ENCODE measurements around the gene RAPGEF3. TPM values are rescaled to one million over a fixed set of nuclear protein-coding genes. Genes with fewer than 3 reads are reported as not detected.

Gene RAPGEF3
- total and polyA plus RNA-seq, 9 of the 15 experiments (the other 6 are each of a cell fraction or from before 2014, with no cell fraction given): 0.03 to 0.78 (median 0.37) TPM; not detected in 1

- Histone ChIP-seq H2AFZ (ENCODE audit: low read depth, low read length) (no peak overlapping the region), H3K79me2 (ENCODE audit: control insufficient read depth, insufficient read depth, low read length) (peaks cover 80% of the 10 kb centered on the region), H3K36me3 (ENCODE audit: control insufficient read depth, insufficient read depth, low read length) (peaks cover 92% of the 10 kb centered on the region; the same call in 2 of the 3 replicates), H3K27me3 (ENCODE audit: control insufficient read depth in 2 of 2, insufficient read depth in 2 of 2, low read length in 2 of 2) (no peaks in the 10 kb centered on the region), H3K27ac (ENCODE audit: extremely low read depth, low read depth, low read length) (no peak overlapping the region), H3K4me1 (replicated peaks in 1 of 2; ENCODE audit: control insufficient read depth in 2 of 2, insufficient read depth in 2 of 2, low read length in 2 of 2) (peaks cover 2 to 48% of the 10 kb centered on the region in 2 experiments), H4K20me1 (replicated peaks; ENCODE audit: control insufficient read depth, insufficient read depth, low read length) (peaks cover 7% of the 10 kb centered on the region; the same call in 1 of the 2 replicates), H3K9me3 (replicated peaks; ENCODE audit: control insufficient read depth, insufficient read depth, low read depth, low read length) (no peaks in the 10 kb centered on the region), H3K4me2 (ENCODE audit: insufficient read depth, low read length) (no peak overlapping the region), H3K9ac (ENCODE audit: insufficient read depth in 1 of 2, low read depth in 2 of 2, low read length in 2 of 2) (0 out of 4 replicates have a peak overlapping the region, but pooled peaks of 1 of the 2 experiments have one; percentile 63), H3K9me1 (ENCODE audit: control insufficient read depth, insufficient read depth, low read length) (peaks cover 5% of the 10 kb centered on the region), H3K4me3 (no peak overlapping the region)
- FAIRE-seq (no peak), DNase-seq (ENCODE audit: extremely low read depth in 1 of 4, low spot score in 3 of 4) (no peak), ATAC-seq (no peak)
- intact Hi-C loops (cut with micrococcal nuclease) (no loop called here), in situ Hi-C loops (cut with MboI) (no loop called here)
- no TSS peak for BruUV-seq (replicated peaks)
- TF ChIP-seq POLR2G (IDR thresholded peaks at IDR 0.05; ENCODE audit: low read depth, low read length) (peak; percentile 44; the same call in 1 of the 2 replicates), ZNF699 (CRISPR knock-in tag; IDR thresholded peaks at IDR 0.05; ENCODE audit: insufficient replicate concordance) (no peak)
- ChIA-PET CTCF (ENCODE audit: low intra/inter-chr PET ratio) (no interaction called here), POLR2A (interaction anchor here (0.6 to 1.4 kb wide), 4 partner anchors 9 to 32 kb away, joined by 3 to 4 read pairs (median 3); no protein-coding TSS in a partner anchor)
- 92% methylated on average over 5 of the region's 9 CpGs for WGBS (ENCODE audit: insufficient coverage, low coverage, missing lambda C conversion rate)
These were observed 43.2 kb upstream of the RAPGEF3 start for GRCh38 chr12:47801904-47802246.

GRCh38 chr12:47801170-47801903 is 42.7 kb upstream of the RAPGEF3 start:
- 91% methylated on average over 7 of the region's 7 CpGs for WGBS (ENCODE audit: insufficient coverage, low coverage, missing lambda C conversion rate)
- H3K27me3 ChIP-seq (ENCODE audit: control insufficient read depth in 2 of 2, insufficient read depth in 2 of 2, low read length in 2 of 2): no peaks in the 10 kb centered on the region
- no peak overlapping the region for H2AFZ ChIP-seq (ENCODE audit: low read depth, low read length)
- peaks cover 7% of the 10 kb centered on the region; the same call in 1 of the 2 replicates for H4K20me1 ChIP-seq (replicated peaks; ENCODE audit: control insufficient read depth, insufficient read depth, low read length)
- ChIA-PET POLR2A (interaction anchor here (0.6 to 1.4 kb wide), 3 partner anchors 11 to 97 kb away, joined by 3 read pairs; no protein-coding TSS in a partner anchor), CTCF (ENCODE audit: low intra/inter-chr PET ratio) (interaction anchor here (0.9 kb wide), 1 partner anchor 37 kb away, joined by 3 read pairs; no protein-coding TSS in a partner anchor)
- H3K27ac ChIP-seq (ENCODE audit: extremely low read depth, low read depth, low read length): no peak overlapping the region
- peaks cover 97% of the 10 kb centered on the region; the same call in 2 of the 3 replicates for H3K36me3 ChIP-seq (ENCODE audit: control insufficient read depth, insufficient read depth, low read length)
- no peak overlapping the region for H3K4me2 ChIP-seq (ENCODE audit: insufficient read depth, low read length)
- no peak for DNase-seq (ENCODE audit: extremely low read depth in 1 of 4, low spot score in 3 of 4)
- ATAC-seq: no peak
- 0 out of 4 replicates have a peak overlapping the region, but pooled peaks of 1 of the 2 experiments have one; percentile 63 for H3K9ac ChIP-seq (ENCODE audit: insufficient read depth in 1 of 2, low read depth in 2 of 2, low read length in 2 of 2)
- TF ChIP-seq HCFC1 (IDR thresholded peaks at IDR 0.05; ENCODE audit: low read depth, low read length): no peak
- TF ChIP-seq POLR2G (IDR thresholded peaks at IDR 0.05; ENCODE audit: low read depth, low read length): peak; percentile 34; the same call in 1 of the 2 replicates
- no TSS peak for BruUV-seq (replicated peaks)
- H3K79me2 ChIP-seq (ENCODE audit: control insufficient read depth, insufficient read depth, low read length): peaks cover 75% of the 10 kb centered on the region
- H3K4me1 ChIP-seq (replicated peaks in 1 of 2; ENCODE audit: control insufficient read depth in 2 of 2, insufficient read depth in 2 of 2, low read length in 2 of 2): peaks cover 2 to 46% of the 10 kb centered on the region in 2 experiments
- in situ Hi-C loops (cut with MboI) (no loop called here), intact Hi-C loops (cut with micrococcal nuclease) (no loop called here)
- H3K9me1 ChIP-seq (ENCODE audit: control insufficient read depth, insufficient read depth, low read length): peaks cover 5% of the 10 kb centered on the region
- no peak overlapping the region for H3K4me3 ChIP-seq
- no peaks in the 10 kb centered on the region for H3K9me3 ChIP-seq (replicated peaks; ENCODE audit: control insufficient read depth, insufficient read depth, low read depth, low read length)
- FAIRE-seq: no peak
